Uterus (tissue), 4 donors: ENCODE measurements around the gene EP300. TPM values are rescaled to one million over a fixed set of nuclear protein-coding genes. Genes with fewer than 3 reads are reported as not detected.

Source experiments
- DNase-seq, 2 donors: peaks; one replicate each; pipeline ENCODE4 v3.0.0-alpha.2; 2019 to 2020
- H3K27ac ChIP-seq, 2 donors: fragments of 200-600 bp; sonication (generic); 1 replicate in 1 of 2; 2 replicates in 1 of 2; pipeline ENCODE4 v1.5.1; 2016 to 2018
- H3K27me3 ChIP-seq, 2 donors: fragments of 200-600 bp; sonication (generic); one replicate each; pipeline ENCODE4 v1.5.1; 2018 to 2019; ENCODE audit warnings: control low read depth in 1 of 2
- H3K36me3 ChIP-seq, 2 donors: fragments of 200-600 bp; sonication (generic); one replicate each; pipeline ENCODE4 v1.5.1; 2019; ENCODE audit warnings: control low read depth in 1 of 2
- H3K4me1 ChIP-seq, 2 donors: fragments of 200-600 bp; sonication (generic); one replicate each; pipeline ENCODE4 v1.5.1; 2018 to 2019; ENCODE audit warnings: control low read depth in 1 of 2
- H3K4me3 ChIP-seq, 2 donors: fragments of 200-600 bp; sonication (generic); 1 replicate in 1 of 2; 2 replicates in 1 of 2; pipeline ENCODE4 v1.5.1; 2018 to 2019; ENCODE audit warnings: mild to moderate bottlenecking in 1 of 2
- H3K9me3 ChIP-seq, 2 donors: fragments of 200-600 bp; sonication (generic); one replicate each; pipeline ENCODE4 v1.5.1; 2019; ENCODE audit warnings: control low read depth in 1 of 2
- CTCF ChIP-seq, 4 experiments: fragments of 200-600 bp in 2 of 4; fragments of 450-650 bp in 2 of 4; sonication (generic) in 2 of 4; IDR thresholded peaks; one replicate each; pipeline ENCODE4 v1.5.1; 2016 to 2019; ENCODE audit warnings: antibody characterized with exemption in 4 of 4, mild to moderate bottlenecking in 2 of 4, moderate library complexity in 1 of 4
- POLR2A ChIP-seq, 2 donors: fragments of 450-650 bp; IDR thresholded peaks; one replicate each; pipeline ENCODE4 v1.6.1; 2016; ENCODE audit warnings: antibody characterized with exemption in 2 of 2, mild to moderate bottlenecking in 1 of 2, moderate library complexity in 1 of 2
- intact Hi-C: fragments of 100-400 bp; cut with DNase I; formaldehyde crosslinking; loops from one replicate; pipeline ENCODE4 v1.15.1; 2023; ENCODE audit warnings: low total_unique reads
- total RNA-seq, 4 donors: library from RNA; depleted of rRNA in 3 of 4; stranded (reverse); fragments of >200 nt in 3 of 4; gene quantifications; one replicate each; pipeline versions ENCODE4 v1.1.0 to v1.2.4, GENCODE V29; 2014 to 2023
- donor health status: DM: yes; HTN: yes; CAD: no.

The EP300 gene
- total RNA-seq, 4 donors from 2014 or later = 18.8 to 116 (median 72.5) TPM

- H3K9me3 ChIP-seq = no peaks in the 10 kb centered on the region
- H3K4me3 ChIP-seq = no peak overlapping the region
- H3K27ac ChIP-seq = no peak overlapping the region
- no peak for DNase-seq
- intact Hi-C loops = no loop called here
- no peaks in the 10 kb centered on the region for H3K4me1 ChIP-seq
- no peaks in the 10 kb centered on the region for H3K27me3 ChIP-seq
- no peak for TF ChIP-seq POLR2A (IDR thresholded peaks at IDR 0.05)
- TF ChIP-seq CTCF (IDR thresholded peaks at IDR 0.05) = no peak
- no peaks in the 10 kb centered on the region for H3K36me3 ChIP-seq
Observed at GRCh38 chr22:41180926-41181325, 88.5 kb downstream of the EP300 start.

GRCh38 chr22:41181349-41182241, 89.2 kb downstream of the EP300 start:
- Histone ChIP-seq H3K4me1 (no peaks in the 10 kb centered on the region), H3K4me3 (no peak overlapping the region), H3K36me3 (no peaks in the 10 kb centered on the region), H3K27me3 (no peaks in the 10 kb centered on the region), H3K9me3 (no peaks in the 10 kb centered on the region), H3K27ac (no peak overlapping the region)
- intact Hi-C loops = no loop called here
- no peak for DNase-seq
- TF ChIP-seq CTCF (IDR thresholded peaks at IDR 0.05) = no peak
- TF ChIP-seq POLR2A (IDR thresholded peaks at IDR 0.05) = no peak

GRCh38 chr22:41184679-41185078, 92.3 kb downstream of the EP300 start:
- intact Hi-C loops = no loop called here
- H3K36me3 ChIP-seq = no peaks in the 10 kb centered on the region
- no peak overlapping the region for H3K27ac ChIP-seq
- no peaks in the 10 kb centered on the region for H3K4me1 ChIP-seq
- no peak for DNase-seq
- H3K4me3 ChIP-seq = no peak overlapping the region
- no peaks in the 10 kb centered on the region for H3K9me3 ChIP-seq
- no peaks in the 10 kb centered on the region for H3K27me3 ChIP-seq
- TF ChIP-seq POLR2A (IDR thresholded peaks at IDR 0.05) (no peak), CTCF (IDR thresholded peaks at IDR 0.05) (no peak)

GRCh38 chr22:41191467-41191866, 99.1 kb downstream of the EP300 start:
- no peaks in the 10 kb centered on the region for H3K27me3 ChIP-seq
- H3K36me3 ChIP-seq = no peaks in the 10 kb centered on the region
- no peaks in the 10 kb centered on the region for H3K4me1 ChIP-seq
- no peak for DNase-seq
- no peak overlapping the region for H3K27ac ChIP-seq
- intact Hi-C loops = no loop called here
- no peak overlapping the region for H3K4me3 ChIP-seq
- TF ChIP-seq POLR2A (IDR thresholded peaks at IDR 0.05) (no peak), CTCF (IDR thresholded peaks at IDR 0.05) (no peak)
- no peaks in the 10 kb centered on the region for H3K9me3 ChIP-seq

- Histone ChIP-seq H3K4me1 (no peaks in the 10 kb centered on the region), H3K4me3 (no peak overlapping the region), H3K27me3 (no peaks in the 10 kb centered on the region), H3K36me3 (no peaks in the 10 kb centered on the region), H3K9me3 (no peaks in the 10 kb centered on the region), H3K27ac (no peak overlapping the region)
- TF ChIP-seq POLR2A (IDR thresholded peaks at IDR 0.05) (no peak), CTCF (IDR thresholded peaks at IDR 0.05) (no peak)
- no peak for DNase-seq
- intact Hi-C loops = no loop called here
Observed at GRCh38 chr22:41193829-41194228, 101.4 kb downstream of the EP300 start.
